ENCODE results near the gene NAV3.

Gene NAV3

DNA sequence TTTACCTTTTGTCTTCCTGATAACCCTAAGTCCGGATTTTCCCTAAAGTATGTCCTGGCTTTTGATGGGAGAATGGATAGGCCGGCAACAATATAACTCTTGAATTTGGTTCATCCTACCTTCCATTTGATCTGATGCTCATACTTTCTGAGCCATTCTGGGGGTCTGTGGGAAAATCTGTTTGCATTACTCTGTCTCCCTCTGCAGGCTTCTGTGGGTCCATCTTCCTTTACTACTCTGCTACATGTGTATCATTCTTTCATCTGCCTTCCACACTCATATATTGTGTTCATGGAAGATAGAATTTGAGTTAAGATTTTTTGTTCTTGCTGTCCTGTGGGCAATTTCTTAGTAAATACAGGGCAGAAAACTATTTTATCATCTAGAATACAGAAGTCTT lies 101.5 kb downstream of the NAV3 start:
- H2BK5ac ChIP-seq (ENCODE audit: low read length): no peak overlapping the region
- H3K27me3 ChIP-seq (ENCODE audit: insufficient read depth, low read length, poor library complexity): no peaks in the 10 kb centered on the region
- no peak overlapping the region for H3K4me3 ChIP-seq (ENCODE audit: low read length)
- H3K27ac ChIP-seq (ENCODE audit: low read depth, low read length): no peak overlapping the region
- H3K4me1 ChIP-seq (ENCODE audit: control insufficient read depth, low read depth, low read length): no peaks in the 10 kb centered on the region
- peak; percentile 32 for DNase-seq
- no peak overlapping the region for H3K56ac ChIP-seq (ENCODE audit: low read length)
- H3K4ac ChIP-seq (ENCODE audit: low read depth, low read length): no peak overlapping the region
- no peak overlapping the region for H4K8ac ChIP-seq (ENCODE audit: low read depth, low read length)
- no peaks in the 10 kb centered on the region for H3K79me2 ChIP-seq (ENCODE audit: control insufficient read depth, insufficient read depth, low read length)
- no peak overlapping the region for H3K18ac ChIP-seq (ENCODE audit: low read length)
- H3K36me3 ChIP-seq (ENCODE audit: control insufficient read depth, insufficient read depth, low read length): no peaks in the 10 kb centered on the region
- no peak overlapping the region for H2BK120ac ChIP-seq (ENCODE audit: low read depth, low read length)
- H2AK5ac ChIP-seq (ENCODE audit: low read length): no peak overlapping the region
- no peak overlapping the region for H3K9ac ChIP-seq (ENCODE audit: low read length)
- WGBS (ENCODE audit: extremely low coverage, insufficient coverage, low lambda C conversion rate): no CpG with 5 or more reads among the region's 2 CpGs
- H3K4me2 ChIP-seq (ENCODE audit: low read length): no peak overlapping the region
- H3K79me1 ChIP-seq (ENCODE audit: low read length): no peaks in the 10 kb centered on the region
- H3K23ac ChIP-seq (ENCODE audit: low read length): no peak overlapping the region
- H2BK15ac ChIP-seq (replicated peaks; ENCODE audit: low read depth): no peak overlapping the region
- no peak overlapping the region for H4K5ac ChIP-seq (ENCODE audit: low read length)

- Histone ChIP-seq H2BK120ac (ENCODE audit: low read depth, low read length) (no peak overlapping the region), H3K4ac (ENCODE audit: low read depth, low read length) (no peak overlapping the region), H3K18ac (ENCODE audit: low read length) (no peak overlapping the region), H3K4me1 (ENCODE audit: control insufficient read depth, low read depth, low read length) (no peaks in the 10 kb centered on the region), H3K36me3 (ENCODE audit: control insufficient read depth, insufficient read depth, low read length) (no peaks in the 10 kb centered on the region), H3K27ac (ENCODE audit: low read depth, low read length) (no peak overlapping the region), H3K9ac (ENCODE audit: low read length) (no peak overlapping the region), H2BK15ac (replicated peaks; ENCODE audit: low read depth) (no peak overlapping the region), H3K23ac (ENCODE audit: low read length) (no peak overlapping the region), H3K56ac (ENCODE audit: low read length) (no peak overlapping the region), H3K4me2 (ENCODE audit: low read length) (no peak overlapping the region), H3K4me3 (ENCODE audit: low read length) (no peak overlapping the region), H2AK5ac (ENCODE audit: low read length) (no peak overlapping the region), H3K27me3 (ENCODE audit: insufficient read depth, low read length, poor library complexity) (no peaks in the 10 kb centered on the region), H4K5ac (ENCODE audit: low read length) (no peak overlapping the region), H3K79me1 (ENCODE audit: low read length) (no peaks in the 10 kb centered on the region), H3K79me2 (ENCODE audit: control insufficient read depth, insufficient read depth, low read length) (no peaks in the 10 kb centered on the region), H2BK5ac (ENCODE audit: low read length) (no peak overlapping the region), H4K8ac (ENCODE audit: low read depth, low read length) (no peak overlapping the region)
- no peak for DNase-seq
Observed at GRCh38 chr12:77938301-77938700, 107.6 kb downstream of the NAV3 start.

- no peaks in the 10 kb centered on the region for H3K79me2 ChIP-seq (ENCODE audit: control insufficient read depth, insufficient read depth, low read length)
Observed at GRCh38 chr12:77940011-77940423, 109.3 kb downstream of the NAV3 start.

DNA sequence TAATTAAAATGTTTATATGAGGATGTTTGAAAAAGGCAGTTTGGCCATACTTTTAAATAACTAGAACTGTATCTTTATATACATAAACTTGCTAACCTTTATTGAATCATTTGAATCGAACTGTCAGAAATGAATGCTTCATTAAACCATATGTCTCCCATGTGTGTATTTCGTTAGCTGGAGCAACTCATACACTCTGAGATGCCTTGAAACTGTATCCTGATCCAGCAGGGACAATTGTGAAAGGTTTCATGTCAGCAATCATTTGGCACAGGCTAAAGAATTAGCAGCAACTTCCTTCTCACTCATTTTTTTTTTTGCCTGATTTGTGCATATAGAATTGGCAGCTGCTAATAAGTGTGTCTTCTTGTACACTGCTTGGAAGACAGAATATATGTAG lies 109.9 kb downstream of the NAV3 start:
- no peak overlapping the region for H3K9ac ChIP-seq (ENCODE audit: low read length)
- no peak overlapping the region for H3K4me3 ChIP-seq (ENCODE audit: low read length)
- H4K8ac ChIP-seq (ENCODE audit: low read depth, low read length): no peak overlapping the region
- H3K36me3 ChIP-seq (ENCODE audit: control insufficient read depth, insufficient read depth, low read length): no peaks in the 10 kb centered on the region
- H3K4me1 ChIP-seq (ENCODE audit: control insufficient read depth, low read depth, low read length): no peaks in the 10 kb centered on the region
- H3K27me3 ChIP-seq (ENCODE audit: insufficient read depth, low read length, poor library complexity): no peaks in the 10 kb centered on the region
- no peak overlapping the region for H2BK15ac ChIP-seq (replicated peaks; ENCODE audit: low read depth)
- H3K79me1 ChIP-seq (ENCODE audit: low read length): no peaks in the 10 kb centered on the region
- no peak overlapping the region for H3K18ac ChIP-seq (ENCODE audit: low read length)
- no peak overlapping the region for H3K23ac ChIP-seq (ENCODE audit: low read length)
- no peak overlapping the region for H3K56ac ChIP-seq (ENCODE audit: low read length)
- no peaks in the 10 kb centered on the region for H3K79me2 ChIP-seq (ENCODE audit: control insufficient read depth, insufficient read depth, low read length)
- H4K5ac ChIP-seq (ENCODE audit: low read length): no peak overlapping the region
- WGBS (ENCODE audit: extremely low coverage, insufficient coverage, low lambda C conversion rate): no CpG with 5 or more reads among the region's 2 CpGs
- no peak overlapping the region for H3K4ac ChIP-seq (ENCODE audit: low read depth, low read length)
- H3K27ac ChIP-seq (ENCODE audit: low read depth, low read length): no peak overlapping the region
- H3K4me2 ChIP-seq (ENCODE audit: low read length): no peak overlapping the region
- no peak overlapping the region for H2BK120ac ChIP-seq (ENCODE audit: low read depth, low read length)
- no peak for DNase-seq
- H2BK5ac ChIP-seq (ENCODE audit: low read length): no peak overlapping the region
- H2AK5ac ChIP-seq (ENCODE audit: low read length): no peak overlapping the region

More at GRCh38 chr12:77940011-77940423, 109.3 kb downstream of the NAV3 start:
- H3K18ac ChIP-seq (ENCODE audit: low read length): no peak overlapping the region
- H3K4ac ChIP-seq (ENCODE audit: low read depth, low read length): no peak overlapping the region
- H4K5ac ChIP-seq (ENCODE audit: low read length): no peak overlapping the region
- no peak overlapping the region for H2BK5ac ChIP-seq (ENCODE audit: low read length)
- H3K4me3 ChIP-seq (ENCODE audit: low read length): no peak overlapping the region
- H2AK5ac ChIP-seq (ENCODE audit: low read length): no peak overlapping the region
- no peak overlapping the region for H2BK120ac ChIP-seq (ENCODE audit: low read depth, low read length)
- no peaks in the 10 kb centered on the region for H3K79me1 ChIP-seq (ENCODE audit: low read length)
- no peaks in the 10 kb centered on the region for H3K27me3 ChIP-seq (ENCODE audit: insufficient read depth, low read length, poor library complexity)
- H2BK15ac ChIP-seq (replicated peaks; ENCODE audit: low read depth): no peak overlapping the region
- no peak overlapping the region for H3K27ac ChIP-seq (ENCODE audit: low read depth, low read length)
- peak; percentile 54 for DNase-seq
- no CpG with 5 or more reads among the region's 1 CpG for WGBS (ENCODE audit: extremely low coverage, insufficient coverage, low lambda C conversion rate)
- H3K56ac ChIP-seq (ENCODE audit: low read length): no peak overlapping the region
- H3K4me1 ChIP-seq (ENCODE audit: control insufficient read depth, low read depth, low read length): no peaks in the 10 kb centered on the region
- no peak overlapping the region for H4K8ac ChIP-seq (ENCODE audit: low read depth, low read length)
- no peak overlapping the region for H3K9ac ChIP-seq (ENCODE audit: low read length)
- no peak overlapping the region for H3K23ac ChIP-seq (ENCODE audit: low read length)
- no peak overlapping the region for H3K4me2 ChIP-seq (ENCODE audit: low read length)
- no peaks in the 10 kb centered on the region for H3K36me3 ChIP-seq (ENCODE audit: control insufficient read depth, insufficient read depth, low read length)

DNA sequence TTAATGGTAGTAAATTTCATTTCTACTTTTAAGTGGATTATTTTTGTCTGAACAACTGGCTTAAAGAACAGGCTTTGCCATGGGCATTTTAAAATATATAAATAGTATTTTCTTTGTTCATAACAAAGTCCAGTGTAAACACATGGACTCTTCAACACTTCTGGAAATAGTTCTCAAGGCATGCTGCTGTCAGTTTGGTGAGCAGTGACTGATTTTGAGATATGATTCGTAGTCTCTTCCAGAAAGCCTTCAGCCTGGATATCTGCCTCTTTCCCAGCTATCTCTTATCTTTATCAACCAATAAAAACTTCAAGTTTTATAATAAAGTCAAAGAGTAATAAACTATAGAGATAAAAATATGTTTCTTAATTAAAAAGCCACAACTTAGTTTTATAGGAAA lies 110.7 kb downstream of the NAV3 start:
- H3K4me3 ChIP-seq (ENCODE audit: low read length): no peak overlapping the region
- no peaks in the 10 kb centered on the region for H3K27me3 ChIP-seq (ENCODE audit: insufficient read depth, low read length, poor library complexity)
- no peak overlapping the region for H2AK5ac ChIP-seq (ENCODE audit: low read length)
- no peak overlapping the region for H3K18ac ChIP-seq (ENCODE audit: low read length)
- no peak overlapping the region for H4K5ac ChIP-seq (ENCODE audit: low read length)
- no peaks in the 10 kb centered on the region for H3K4me1 ChIP-seq (ENCODE audit: control insufficient read depth, low read depth, low read length)
- H2BK120ac ChIP-seq (ENCODE audit: low read depth, low read length): no peak overlapping the region
- H3K56ac ChIP-seq (ENCODE audit: low read length): no peak overlapping the region
- no peak overlapping the region for H4K8ac ChIP-seq (ENCODE audit: low read depth, low read length)
- H3K36me3 ChIP-seq (ENCODE audit: control insufficient read depth, insufficient read depth, low read length): no peaks in the 10 kb centered on the region
- no peak overlapping the region for H3K9ac ChIP-seq (ENCODE audit: low read length)
- no peak overlapping the region for H3K27ac ChIP-seq (ENCODE audit: low read depth, low read length)
- DNase-seq: no peak
- H3K4me2 ChIP-seq (ENCODE audit: low read length): no peak overlapping the region
- H2BK15ac ChIP-seq (replicated peaks; ENCODE audit: low read depth): no peak overlapping the region
- no peaks in the 10 kb centered on the region for H3K79me1 ChIP-seq (ENCODE audit: low read length)
- no peak overlapping the region for H2BK5ac ChIP-seq (ENCODE audit: low read length)
- WGBS (ENCODE audit: extremely low coverage, insufficient coverage, low lambda C conversion rate): no CpG with 5 or more reads among the region's 1 CpG
- H3K79me2 ChIP-seq (ENCODE audit: control insufficient read depth, insufficient read depth, low read length): no peaks in the 10 kb centered on the region
- no peak overlapping the region for H3K23ac ChIP-seq (ENCODE audit: low read length)
- no peak overlapping the region for H3K4ac ChIP-seq (ENCODE audit: low read depth, low read length)

DNA sequence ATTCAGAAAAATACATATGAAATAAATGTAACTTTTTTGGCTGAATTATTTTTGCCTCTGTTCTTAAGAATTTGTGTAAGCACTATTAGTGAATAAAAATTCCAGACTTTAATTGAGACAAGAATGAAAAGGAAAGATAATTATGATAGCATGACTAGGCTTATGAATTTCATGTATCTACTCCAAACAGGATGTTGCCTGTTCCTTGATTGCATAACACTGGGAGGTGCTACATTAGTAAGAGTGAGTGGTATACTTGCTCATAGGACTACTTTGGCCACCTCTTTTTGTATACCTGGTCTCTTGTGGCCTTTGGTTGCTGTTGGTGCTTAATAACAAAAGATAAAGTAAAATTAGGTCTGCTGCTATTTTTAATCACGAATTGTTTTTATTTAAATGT lies 112.8 kb downstream of the NAV3 start:
- Histone ChIP-seq H3K18ac (ENCODE audit: low read length) (no peak overlapping the region), H2AK5ac (ENCODE audit: low read length) (no peak overlapping the region), H2BK120ac (ENCODE audit: low read depth, low read length) (no peak overlapping the region), H3K4me3 (ENCODE audit: low read length) (no peak overlapping the region), H2BK15ac (replicated peaks; ENCODE audit: low read depth) (no peak overlapping the region), H3K27me3 (ENCODE audit: insufficient read depth, low read length, poor library complexity) (no peaks in the 10 kb centered on the region), H3K9ac (ENCODE audit: low read length) (no peak overlapping the region), H3K4me1 (ENCODE audit: control insufficient read depth, low read depth, low read length) (no peaks in the 10 kb centered on the region), H3K4ac (ENCODE audit: low read depth, low read length) (no peak overlapping the region), H2BK5ac (ENCODE audit: low read length) (no peak overlapping the region), H3K4me2 (ENCODE audit: low read length) (no peak overlapping the region), H3K23ac (ENCODE audit: low read length) (no peak overlapping the region), H3K27ac (ENCODE audit: low read depth, low read length) (no peak overlapping the region), H4K5ac (ENCODE audit: low read length) (no peak overlapping the region), H3K79me1 (ENCODE audit: low read length) (no peaks in the 10 kb centered on the region), H3K56ac (ENCODE audit: low read length) (no peak overlapping the region), H3K79me2 (ENCODE audit: control insufficient read depth, insufficient read depth, low read length) (no peaks in the 10 kb centered on the region), H4K8ac (ENCODE audit: low read depth, low read length) (no peak overlapping the region), H3K36me3 (ENCODE audit: control insufficient read depth, insufficient read depth, low read length) (no peaks in the 10 kb centered on the region)
- DNase-seq: peak; percentile 24
- WGBS (ENCODE audit: extremely low coverage, insufficient coverage, low lambda C conversion rate): no CpG with 5 or more reads among the region's 1 CpG

Measured in mesendoderm (in vitro differentiated cells).